GM23338 (cell line): Measurements from ENCODE around the gene SCYGR4. TPM values are rescaled to one million over a fixed set of nuclear protein-coding genes. Genes with fewer than 3 reads are reported as not detected.

Experiments
- ATAC-seq: fragments of 200-7000 bp; cut with Tn5 transposase; 3 replicates; pipeline ENCODE4 v1.9.1; 2020
- DNase-seq: peaks from one replicate; pipeline ENCODE4 v3.0.0-alpha.2; 2015; ENCODE audit warnings: low spot score
- H2AFZ ChIP-seq: fragments of 200-600 bp; sonication (generic); 2 replicates; pipeline ENCODE4 v1.8.0; 2016; ENCODE audit warnings: antibody characterized with exemption, mild to moderate bottlenecking, moderate library complexity
- H3F3A ChIP-seq: fragments of 200-600 bp; sonication (generic); replicated peaks from 2 replicates; pipeline ENCODE4 v1.8.0; 2017; ENCODE audit warnings: antibody characterized with exemption, mixed run types, low read depth
- H3K27ac ChIP-seq: fragments of 200-600 bp; sonication (generic); 2 replicates; pipeline ENCODE4 v1.6.1; 2016; ENCODE audit warnings: low read depth
- H3K27me3 ChIP-seq: fragments of 200-600 bp; sonication (generic); 2 replicates; pipeline ENCODE4 v1.8.0; 2016; ENCODE audit warnings: mild to moderate bottlenecking, mixed run types, moderate library complexity; ENCODE audit not compliant: insufficient read depth
- H3K36me3 ChIP-seq: fragments of 200-600 bp; sonication (generic); 2 replicates; pipeline ENCODE4 v1.8.0; 2016; ENCODE audit warnings: mild to moderate bottlenecking; ENCODE audit not compliant: insufficient read depth
- H3K4me1 ChIP-seq: fragments of 200-600 bp; sonication (generic); 2 replicates; pipeline ENCODE4 v1.8.0; 2016; ENCODE audit warnings: mild to moderate bottlenecking, moderate library complexity; ENCODE audit not compliant: insufficient read depth
- H3K4me2 ChIP-seq: fragments of 200-600 bp; sonication (generic); 2 replicates; pipeline ENCODE4 v1.7.1; 2017; ENCODE audit warnings: mixed run types
- H3K4me3 ChIP-seq: fragments of 200-600 bp; sonication (generic); 2 replicates; pipeline ENCODE4 v1.6.1; 2016; ENCODE audit warnings: mixed run types
- H3K79me2 ChIP-seq: fragments of 200-600 bp; sonication (generic); replicated peaks from 2 replicates; pipeline ENCODE4 v1.8.0; 2017; ENCODE audit warnings: mild to moderate bottlenecking; ENCODE audit not compliant: insufficient read depth
- H3K9me2 ChIP-seq: fragments of 200-600 bp; sonication (generic); 2 replicates; pipeline ENCODE4 v1.8.0; 2017; ENCODE audit not compliant: insufficient read depth
- H4K20me1 ChIP-seq: fragments of 200-600 bp; sonication (generic); replicated peaks from 2 replicates; pipeline ENCODE4 v1.8.0; 2017; ENCODE audit warnings: mild to moderate bottlenecking; ENCODE audit not compliant: insufficient read depth
- H3K27ac Mint-ChIP-seq: 2 replicates; pipeline ENCODE4 v1.8.0; 2020; ENCODE audit warnings: inconsistent platforms, mild to moderate bottlenecking, moderate library complexity, mixed read lengths
- H3K27me3 Mint-ChIP-seq: 3 replicates; pipeline ENCODE4 v1.8.0; 2022; ENCODE audit warnings: low read depth, mild to moderate bottlenecking, moderate library complexity, mixed read lengths, inconsistent platforms; ENCODE audit not compliant: insufficient read depth, poor library complexity
- H3K36me3 Mint-ChIP-seq: 3 replicates; pipeline ENCODE4 v1.8.0; 2021; ENCODE audit warnings: low read depth, mild to moderate bottlenecking, inconsistent platforms, moderate library complexity, mixed read lengths
- H3K4me1 Mint-ChIP-seq: 3 replicates; pipeline ENCODE4 v1.8.0; 2020; ENCODE audit warnings: mild to moderate bottlenecking, inconsistent platforms, mixed read lengths
- H3K4me3 Mint-ChIP-seq: 3 replicates; pipeline ENCODE4 v1.8.0; 2021; ENCODE audit warnings: moderate library complexity, mild to moderate bottlenecking, inconsistent platforms, mixed read lengths
- H3K9me3 Mint-ChIP-seq: 3 replicates; pipeline ENCODE4 v1.8.0; 2020; ENCODE audit warnings: moderate library complexity, mild to moderate bottlenecking, inconsistent platforms, mixed read lengths
- REST ChIP-seq: IDR thresholded peaks from one replicate; pipeline ENCODE4 v1.6.1; 2018; ENCODE audit warnings: antibody characterized with exemption; ENCODE audit not compliant: unreplicated experiment
- STAT1 ChIP-seq: IDR thresholded peaks from one replicate; pipeline ENCODE4 v1.6.1; 2016; ENCODE audit warnings: antibody characterized with exemption; ENCODE audit not compliant: unreplicated experiment
- ZNF331 ChIP-seq: fragments of 250-450 bp; sonication (Bioruptor Pico); IDR thresholded peaks from 2 replicates; pipeline ENCODE4 v1.5.0; 2020; ENCODE audit warnings: low read depth, mild to moderate bottlenecking, moderate library complexity
- ZNF462 ChIP-seq: fragments of 250-450 bp; sonication (Bioruptor Pico); IDR thresholded peaks from 2 replicates; pipeline ENCODE4 v1.5.0; 2020; ENCODE audit warnings: mild to moderate bottlenecking, moderate library complexity
- polyA plus RNA-seq: library from polyadenylated mRNA; unstranded; fragments of >200 nt; fragmentation: Nextera tagmentation; extraction: Ambion mirVana; gene quantifications from 2 replicates; pipeline ENCODE4 v1.2.1, GENCODE V29; 2016
- total RNA-seq: library from RNA; depleted of rRNA; stranded (reverse); fragments of >200 nt; shearing (Covaris generic); gene quantifications from 2 replicates; pipeline ENCODE4 v1.2.3, GENCODE V29; 2014

SCYGR4 gene
- total and polyA plus RNA-seq, 2 experiments from 2014 or later, result not detected

GRCh38 chr2:227597998-227598397 is 19.3 kb upstream of the SCYGR4 start:
- H3K4me2 ChIP-seq, result no peak overlapping the region
- Mint-ChIP-seq H3K27me3 (peaks cover 4% of the 10 kb centered on the region), H3K4me1 (peaks cover 14% of the 10 kb centered on the region; the same call in 2 of the 3 replicates)

More at GRCh38 chr2:227597998-227598397, 19.3 kb upstream of the SCYGR4 start:
- DNase-seq (peak; percentile 46), ATAC-seq (peak; percentile 43; the same call in 2 of the 3 replicates)
- H3K4me3 ChIP-seq, result no peak overlapping the region
- no peaks in the 10 kb centered on the region for H4K20me1 ChIP-seq
- no peaks in the 10 kb centered on the region; the same call in 2 of the 3 replicates for H3K9me3 Mint-ChIP-seq
- no peak overlapping the region for H3K27ac ChIP-seq
- no peaks in the 10 kb centered on the region for H3F3A ChIP-seq
- TF ChIP-seq STAT1 (no peak), ZNF462 (CRISPR knock-in tag) (peak; percentile 48; the same call in 1 of the 2 replicates), ZNF331 (CRISPR knock-in tag) (no peak), REST (no peak)
- H3K79me2 ChIP-seq, result no peaks in the 10 kb centered on the region
- H3K27ac Mint-ChIP-seq, result no peak overlapping the region; the same call in 1 of the 2 replicates
- H3K27me3 ChIP-seq, result no peaks in the 10 kb centered on the region
- peaks cover 10% of the 10 kb centered on the region; the same call in 1 of the 2 replicates for H3K4me1 ChIP-seq
- H3K36me3 ChIP-seq, result no peaks in the 10 kb centered on the region
- H3K4me3 Mint-ChIP-seq, result no peak overlapping the region
- peaks cover 6% of the 10 kb centered on the region; the same call in 1 of the 2 replicates for H3K9me2 ChIP-seq
- peak overlapping the region; percentile 53 for H2AFZ ChIP-seq
- no peaks in the 10 kb centered on the region for H3K36me3 Mint-ChIP-seq
